BLaER1 (cell line): ENCODE results near the gene FRMD3.

Experiments used
- H3K27ac ChIP-seq: shearing (Covaris generic); formaldehyde crosslinking; 2 replicates; pipeline ENCODE4 v1.8.1; 2022
- H3K27me3 ChIP-seq: shearing (Covaris generic); formaldehyde crosslinking; 2 replicates; pipeline ENCODE4 v1.8.1; 2022
- H3K36me3 ChIP-seq: shearing (Covaris generic); formaldehyde crosslinking; 2 replicates; pipeline ENCODE4 v1.8.1; 2022
- H3K4me1 ChIP-seq: shearing (Covaris generic); formaldehyde crosslinking; 2 replicates; pipeline ENCODE4 v1.8.1; 2022
- H3K4me2 ChIP-seq: shearing (Covaris generic); formaldehyde crosslinking; 2 replicates; pipeline ENCODE4 v1.8.1; 2022
- H3K4me3 ChIP-seq: shearing (Covaris generic); formaldehyde crosslinking; 2 replicates; pipeline ENCODE4 v1.8.1; 2022
- H3K9ac ChIP-seq: shearing (Covaris generic); formaldehyde crosslinking; 2 replicates; pipeline ENCODE4 v1.8.1; 2022
- H3K9me3 ChIP-seq: shearing (Covaris generic); formaldehyde crosslinking; 2 replicates; pipeline ENCODE4 v1.8.1; 2022
- H4K20me1 ChIP-seq: shearing (Covaris generic); formaldehyde crosslinking; 2 replicates; pipeline ENCODE4 v1.8.1; 2022
- Cebpa-rat ChIP-seq: shearing (Covaris generic); IDR thresholded peaks from 2 replicates; pipeline ENCODE4 v1.8.1; 2022

The FRMD3 gene

GRCh38 chr9:83239747-83240146, 298.5 kb downstream of the FRMD3 start:
- H3K27me3 ChIP-seq = no peaks in the 10 kb centered on the region
- no peaks in the 10 kb centered on the region for H4K20me1 ChIP-seq
- TF ChIP-seq Cebpa-rat = no peak
- H3K27ac ChIP-seq = no peak overlapping the region
- peak overlapping the region; percentile 55 for H3K4me2 ChIP-seq
- H3K4me3 ChIP-seq = no peak overlapping the region
- H3K36me3 ChIP-seq = no peaks in the 10 kb centered on the region
- no peak overlapping the region for H3K9ac ChIP-seq
- peaks cover 13% of the 10 kb centered on the region for H3K4me1 ChIP-seq
- no peaks in the 10 kb centered on the region for H3K9me3 ChIP-seq

- H3K9me3 ChIP-seq = no peaks in the 10 kb centered on the region
- H3K9ac ChIP-seq = no peak overlapping the region
- TF ChIP-seq Cebpa-rat = no peak
- H3K36me3 ChIP-seq = no peaks in the 10 kb centered on the region
- H3K27ac ChIP-seq = no peak overlapping the region
- H3K4me1 ChIP-seq = peaks cover 13% of the 10 kb centered on the region
- H4K20me1 ChIP-seq = no peaks in the 10 kb centered on the region
- no peaks in the 10 kb centered on the region for H3K27me3 ChIP-seq
- H3K4me2 ChIP-seq = peak overlapping the region; percentile 55
- H3K4me3 ChIP-seq = no peak overlapping the region
Observed at GRCh38 chr9:83238871-83239640, 299.1 kb downstream of the FRMD3 start.

GRCh38 chr9:83236029-83236696, 302.0 kb downstream of the FRMD3 start:
- TF ChIP-seq Cebpa-rat = no peak

DNA sequence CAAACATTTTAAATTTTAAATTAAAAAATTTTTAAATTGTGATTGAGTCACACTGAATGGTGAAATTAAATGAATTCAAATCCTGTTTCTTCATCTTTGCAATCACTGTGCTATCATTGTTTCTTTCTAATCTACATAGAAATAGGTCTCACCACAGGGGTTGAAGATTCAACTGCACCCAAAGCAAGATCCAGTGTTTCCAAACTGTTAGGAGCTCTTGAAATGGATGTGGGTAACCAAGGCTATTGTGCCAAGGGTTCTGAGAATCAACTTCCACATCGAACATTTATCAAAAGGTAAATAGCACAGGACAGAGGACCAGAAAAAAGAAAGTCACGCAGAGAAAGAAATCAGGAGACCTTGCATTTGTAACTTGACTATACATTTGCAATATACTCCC, 302.7 kb downstream of the FRMD3 start:
- no peak for TF ChIP-seq Cebpa-rat
- no peak overlapping the region for H3K9ac ChIP-seq
- H3K4me3 ChIP-seq = no peak overlapping the region
- no peak overlapping the region for H3K27ac ChIP-seq
- 0 out of 2 replicates have a peak, but pooled peaks cover 3% of the 10 kb centered on the region for H3K9me3 ChIP-seq
- no peaks in the 10 kb centered on the region for H4K20me1 ChIP-seq
- no peak overlapping the region for H3K4me2 ChIP-seq
- H3K4me1 ChIP-seq = peaks cover 13% of the 10 kb centered on the region
- no peaks in the 10 kb centered on the region for H3K36me3 ChIP-seq
- no peaks in the 10 kb centered on the region for H3K27me3 ChIP-seq

More at GRCh38 chr9:83236029-83236696, 302.0 kb downstream of the FRMD3 start:
- Histone ChIP-seq H3K4me2 (no peak overlapping the region), H3K36me3 (no peaks in the 10 kb centered on the region), H3K9me3 (no peaks in the 10 kb centered on the region), H3K4me1 (peaks cover 13% of the 10 kb centered on the region), H3K4me3 (no peak overlapping the region), H3K27me3 (no peaks in the 10 kb centered on the region), H4K20me1 (no peaks in the 10 kb centered on the region), H3K27ac (no peak overlapping the region), H3K9ac (no peak overlapping the region)

- Histone ChIP-seq H3K9me3 (peaks cover 12% of the 10 kb centered on the region), H3K4me1 (peaks cover 9% of the 10 kb centered on the region), H3K9ac (no peak overlapping the region), H3K27ac (no peak overlapping the region), H3K36me3 (no peaks in the 10 kb centered on the region), H3K4me3 (no peak overlapping the region), H4K20me1 (no peaks in the 10 kb centered on the region), H3K27me3 (no peaks in the 10 kb centered on the region), H3K4me2 (no peak overlapping the region)
- TF ChIP-seq Cebpa-rat = no peak
Observed at GRCh38 chr9:83234541-83234940, 303.7 kb downstream of the FRMD3 start.

- H3K9ac ChIP-seq = no peak overlapping the region
- H4K20me1 ChIP-seq = no peaks in the 10 kb centered on the region
- no peak overlapping the region for H3K4me2 ChIP-seq
- peaks cover 12% of the 10 kb centered on the region for H3K9me3 ChIP-seq
- no peaks in the 10 kb centered on the region for H3K27me3 ChIP-seq
- peaks cover under 1% of the 10 kb centered on the region; the same call in 1 of the 2 replicates for H3K4me1 ChIP-seq
- H3K36me3 ChIP-seq = no peaks in the 10 kb centered on the region
- TF ChIP-seq Cebpa-rat = no peak
- H3K27ac ChIP-seq = no peak overlapping the region
- no peak overlapping the region for H3K4me3 ChIP-seq
Observed at GRCh38 chr9:83233647-83234046, 304.6 kb downstream of the FRMD3 start.

DNA sequence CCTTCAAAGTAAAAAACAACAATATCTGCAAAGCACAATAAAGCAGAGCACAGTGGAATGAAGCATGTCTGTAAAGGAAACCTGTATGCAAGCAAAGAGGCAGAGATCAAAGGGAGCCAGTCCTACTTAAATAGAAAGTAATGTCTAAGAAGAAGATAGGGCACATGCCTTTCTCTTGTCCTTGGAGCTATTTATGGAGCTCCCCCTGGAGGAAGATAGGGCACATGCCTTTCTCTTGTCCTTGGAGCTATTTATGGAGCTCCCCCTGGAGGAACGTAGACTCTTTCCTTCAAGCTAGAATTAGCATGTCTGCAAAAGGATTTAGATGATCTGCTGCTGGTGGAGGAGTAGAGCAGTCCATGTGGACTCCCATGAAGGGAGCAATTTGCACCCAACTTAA, 307.2 kb downstream of the FRMD3 start:
- Histone ChIP-seq H3K4me2 (no peak overlapping the region), H3K36me3 (no peaks in the 10 kb centered on the region), H3K27ac (no peak overlapping the region), H3K9me3 (peaks cover 12% of the 10 kb centered on the region), H3K27me3 (no peaks in the 10 kb centered on the region), H3K4me3 (no peak overlapping the region), H3K4me1 (no peaks in the 10 kb centered on the region), H3K9ac (no peak overlapping the region), H4K20me1 (no peaks in the 10 kb centered on the region)
- no peak for TF ChIP-seq Cebpa-rat

GRCh38 chr9:83220730-83221129, 317.5 kb downstream of the FRMD3 start:
- no peaks in the 10 kb centered on the region for H3K27me3 ChIP-seq
- no peak overlapping the region for H3K27ac ChIP-seq
- H3K4me2 ChIP-seq = no peak overlapping the region
- no peak overlapping the region for H3K4me3 ChIP-seq
- no peak overlapping the region for H3K9ac ChIP-seq
- H4K20me1 ChIP-seq = no peaks in the 10 kb centered on the region
- H3K9me3 ChIP-seq = peaks cover 21% of the 10 kb centered on the region
- H3K36me3 ChIP-seq = no peaks in the 10 kb centered on the region
- no peaks in the 10 kb centered on the region for H3K4me1 ChIP-seq
- TF ChIP-seq Cebpa-rat = no peak

GRCh38 chr9:83219924-83220438, 318.2 kb downstream of the FRMD3 start:
- Histone ChIP-seq H3K4me3 (no peak overlapping the region), H3K9me3 (peaks cover 23% of the 10 kb centered on the region), H3K27ac (no peak overlapping the region), H4K20me1 (no peaks in the 10 kb centered on the region), H3K36me3 (no peaks in the 10 kb centered on the region), H3K4me2 (no peak overlapping the region), H3K4me1 (no peaks in the 10 kb centered on the region), H3K9ac (no peak overlapping the region), H3K27me3 (no peaks in the 10 kb centered on the region)
- no peak for TF ChIP-seq Cebpa-rat
